GM21825 (cell line): Measurements from ENCODE around the gene GSDMA.
A peak's percentile ranks its signal among the peaks of the same experiment; 100 is the strongest.

Source experiments
- ATAC-seq: cut with Tn5 transposase; IDR thresholded peaks from one replicate; pipeline ENCODE4 v1.9.1; 2021; ENCODE audit warnings: mild to moderate bottlenecking, moderate library complexity; ENCODE audit not compliant: unreplicated experiment

GSDMA gene

DNA sequence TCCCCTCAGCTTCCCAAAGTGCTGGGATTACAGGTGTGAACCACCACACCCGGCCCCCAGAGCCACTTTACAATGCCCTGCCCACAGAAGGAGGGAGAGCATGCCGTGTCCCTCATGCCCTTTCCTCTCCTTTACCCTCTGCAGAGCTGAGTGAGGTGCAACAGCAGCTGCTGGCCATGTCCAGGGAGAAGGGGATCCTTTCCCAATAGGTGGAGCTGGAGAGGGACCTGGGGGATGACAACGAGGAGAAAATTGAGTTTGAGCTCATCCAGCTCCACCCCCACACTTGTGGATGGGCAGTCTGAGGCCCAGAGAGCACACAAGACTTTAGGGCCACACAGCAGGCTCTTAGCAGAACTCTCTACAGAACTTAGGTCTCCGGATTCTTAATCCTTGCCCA, 7.9 kb upstream of the GSDMA start:
- no peak for ATAC-seq

DNA sequence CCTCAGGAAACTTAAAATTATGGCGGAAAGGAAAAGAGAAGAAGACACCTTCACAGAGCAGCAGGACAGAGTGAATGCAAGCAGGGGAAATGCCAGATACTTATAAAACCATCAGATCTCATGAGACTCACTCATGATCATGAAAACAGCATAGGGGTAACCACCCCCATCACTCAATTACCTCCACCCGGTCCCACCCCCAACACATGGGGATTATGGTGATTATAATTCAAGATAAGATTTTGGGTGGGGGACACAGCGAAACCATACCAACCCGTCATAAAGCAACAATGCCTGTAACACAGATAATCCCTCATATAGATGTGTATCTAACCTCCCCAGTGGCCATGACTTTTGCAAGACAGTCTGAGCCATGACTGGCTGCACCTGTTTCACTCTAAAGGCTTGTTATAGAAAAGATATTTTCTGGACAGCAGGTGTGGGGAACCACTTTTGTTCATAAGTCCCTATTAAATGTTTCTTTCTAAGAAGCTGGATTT, 7.0 kb upstream of the GSDMA start:
- ATAC-seq, result no peak

DNA sequence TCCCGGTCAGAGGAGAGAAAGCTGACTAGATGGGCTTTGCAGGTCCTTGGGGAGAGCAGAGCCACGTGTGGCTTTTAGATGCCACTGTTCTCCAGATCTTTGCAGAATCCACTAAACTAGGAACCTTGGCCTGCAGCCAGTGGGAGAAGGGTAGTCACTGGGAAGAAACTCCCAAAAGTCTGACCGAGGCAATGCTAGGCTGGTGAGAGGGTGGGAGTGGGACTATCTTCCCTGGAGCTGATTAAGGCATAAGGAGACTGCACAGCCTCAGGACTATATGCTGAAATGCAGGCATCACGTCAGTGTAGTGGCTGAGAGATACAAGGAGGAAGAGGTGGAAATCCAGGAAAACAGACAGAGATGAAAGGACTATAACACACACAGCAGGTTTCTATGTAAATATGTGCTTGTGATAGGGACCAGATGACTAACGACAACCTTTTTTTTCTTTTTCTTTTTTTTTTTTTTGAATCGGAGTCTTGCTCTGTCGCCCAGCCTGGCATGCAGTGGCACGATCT, 2.2 kb upstream of the GSDMA start:
- ATAC-seq, result no peak

DNA sequence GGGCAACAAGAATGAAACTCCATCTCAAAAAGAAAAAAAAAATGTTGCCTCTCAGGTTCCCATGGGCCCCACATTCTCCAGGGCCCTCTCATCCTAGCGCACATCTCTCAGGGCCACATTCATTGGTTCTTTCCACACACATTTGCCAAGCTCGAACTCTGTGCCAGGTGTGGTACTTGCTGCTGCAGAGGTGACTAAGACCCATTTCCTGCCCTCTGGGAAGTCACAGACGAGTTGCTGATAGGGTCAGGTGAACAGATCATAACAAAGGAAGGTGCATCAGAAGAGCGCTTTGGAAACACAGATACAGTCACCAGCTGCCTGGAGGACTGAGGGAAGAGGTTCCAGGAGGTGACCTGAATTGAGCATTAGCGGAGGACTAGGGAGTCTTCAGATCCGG, 1.0 kb downstream of the GSDMA start:
- no peak for ATAC-seq

DNA sequence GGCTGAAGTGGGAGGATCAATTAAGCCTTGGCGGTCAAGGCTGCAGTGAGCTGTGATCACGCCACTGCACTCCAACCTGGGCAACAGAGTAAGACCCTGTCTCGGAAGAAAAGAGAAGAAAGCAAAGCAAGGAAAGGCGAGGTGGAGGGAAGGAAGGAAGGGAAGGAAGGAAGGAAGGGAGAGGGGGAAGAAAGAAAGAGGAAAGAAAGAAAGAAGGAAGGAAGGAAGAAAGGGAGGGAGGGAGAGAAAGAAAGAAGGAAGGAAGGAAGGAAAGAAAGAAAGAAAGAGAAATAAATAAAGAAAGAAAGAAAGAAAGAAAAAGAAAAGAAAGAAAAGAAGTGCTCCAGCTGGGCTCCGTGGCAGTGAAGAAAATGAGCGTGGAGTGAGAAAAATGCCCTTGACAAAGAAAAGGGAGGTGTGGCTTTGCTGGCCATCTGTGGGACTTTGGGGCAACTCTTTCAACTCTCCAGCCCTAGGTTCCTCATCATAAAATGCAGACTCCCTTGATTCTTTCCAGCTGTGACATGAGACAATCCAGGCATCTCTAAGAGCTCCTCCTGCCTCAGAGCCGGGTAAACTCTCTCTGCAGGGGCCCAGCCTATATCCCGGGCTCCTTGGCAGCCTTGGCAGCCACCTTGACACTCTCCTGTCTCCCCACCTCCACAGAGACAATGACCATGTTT, 2.4 kb downstream of the GSDMA start:
- ATAC-seq, result no peak

DNA sequence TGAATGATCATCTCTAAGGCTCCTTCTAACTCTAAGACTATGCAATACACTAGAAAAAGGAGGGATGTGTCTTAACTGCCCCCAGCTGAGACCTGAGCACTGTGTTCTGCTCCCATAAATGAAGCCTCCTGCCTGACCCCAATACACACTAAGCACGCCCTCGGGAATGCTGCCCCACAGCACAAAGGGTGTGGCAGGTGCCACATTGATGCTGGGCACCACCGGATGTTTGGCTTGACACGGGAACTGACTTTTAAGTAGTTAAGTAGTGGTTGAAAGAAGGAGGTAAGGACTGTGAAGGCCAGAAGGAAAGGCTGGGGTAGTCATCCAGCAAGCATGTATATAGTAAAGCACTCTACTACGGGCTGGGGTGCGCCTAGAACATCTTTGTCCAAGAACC, 4.0 kb downstream of the GSDMA start:
- ATAC-seq, result no peak

DNA sequence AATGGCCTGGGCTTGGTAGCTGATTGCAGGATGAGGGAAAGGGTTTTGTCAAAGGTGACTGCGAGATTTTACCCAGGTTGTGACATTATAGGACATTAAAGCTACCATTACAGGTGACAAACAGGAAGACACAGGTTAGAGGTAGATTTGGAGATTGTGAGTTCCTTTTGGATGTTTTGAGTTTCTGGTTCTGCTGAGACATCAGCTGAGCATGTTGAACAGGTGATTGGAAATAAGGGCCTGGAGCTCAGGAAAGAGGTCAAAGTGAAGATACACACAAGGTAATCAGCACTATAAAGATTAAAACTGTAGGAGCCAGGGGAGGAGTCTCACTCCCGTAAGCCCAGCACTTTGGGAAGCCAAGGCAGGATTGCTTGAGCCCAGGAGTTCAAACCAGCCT, 6.0 kb downstream of the GSDMA start:
- no peak for ATAC-seq

DNA sequence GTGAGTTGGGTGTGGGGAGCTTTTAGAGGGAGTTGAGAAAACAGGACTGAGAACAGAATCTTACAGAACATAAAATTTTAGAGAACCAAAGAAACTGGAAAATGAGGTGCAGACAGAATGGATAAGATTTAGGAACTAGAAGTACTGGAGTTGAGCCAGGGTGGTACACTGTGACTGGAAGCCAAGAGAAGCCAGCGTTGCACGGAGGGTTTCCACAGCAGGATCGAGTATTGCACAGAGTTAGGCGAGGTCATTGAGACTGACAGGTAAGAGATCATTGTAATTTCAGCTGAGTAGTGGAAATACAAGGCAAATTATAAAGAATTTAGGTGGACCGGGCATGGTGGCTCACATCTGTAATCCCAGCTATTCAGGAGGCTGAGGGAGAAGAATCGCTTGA, 6.6 kb downstream of the GSDMA start:
- no peak for ATAC-seq

DNA sequence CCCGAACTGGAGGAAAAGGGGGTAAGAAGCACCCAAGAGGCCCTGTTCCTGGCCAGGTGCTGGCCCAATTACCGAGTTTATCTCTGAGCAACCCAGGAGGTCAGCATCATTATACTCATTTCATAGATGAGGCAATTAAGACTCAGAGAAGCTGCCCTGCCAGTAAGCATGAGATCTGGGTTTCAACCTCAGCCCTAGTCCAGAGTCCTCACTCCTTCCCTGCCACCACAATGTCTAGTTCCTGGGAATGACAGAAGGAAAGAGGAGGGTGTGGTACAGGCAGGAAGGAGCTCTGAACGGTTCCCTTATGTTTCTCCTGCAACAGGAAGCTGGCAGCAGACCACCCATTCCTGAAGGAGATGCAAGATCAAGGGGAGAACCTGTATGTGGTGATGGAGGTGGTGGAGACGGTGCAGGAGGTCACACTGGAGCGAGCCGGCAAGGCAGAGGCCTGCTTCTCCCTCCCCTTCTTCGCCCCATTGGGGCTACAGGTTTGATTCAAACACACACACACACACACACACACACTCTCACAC, 7.4 kb downstream of the GSDMA start:
- no peak for ATAC-seq

DNA sequence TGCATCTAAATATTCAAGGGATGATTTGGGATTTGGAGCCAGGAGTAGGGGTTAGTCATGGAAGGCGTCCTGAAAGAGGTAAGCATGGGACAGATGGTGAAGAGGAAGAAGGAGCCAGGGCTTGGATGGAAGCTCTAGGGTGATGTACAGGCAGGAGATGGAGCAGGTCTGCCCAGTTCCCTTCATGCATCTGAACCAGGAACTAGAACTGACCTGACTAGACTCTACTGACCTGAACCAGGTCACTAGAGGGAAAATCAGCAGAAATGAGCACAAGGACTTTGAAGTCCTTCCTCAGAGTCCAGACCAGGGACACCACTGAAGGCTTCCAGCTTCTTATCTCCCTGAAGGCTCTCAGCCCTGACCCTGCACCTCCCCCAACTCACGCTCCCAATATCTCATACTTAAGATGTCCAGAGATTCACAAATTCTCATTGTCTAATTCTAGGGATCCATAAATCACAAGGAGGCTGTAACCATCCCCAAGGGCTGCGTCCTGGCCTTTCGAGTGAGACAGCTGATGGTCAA, 8.3 kb downstream of the GSDMA start:
- no peak for ATAC-seq

DNA sequence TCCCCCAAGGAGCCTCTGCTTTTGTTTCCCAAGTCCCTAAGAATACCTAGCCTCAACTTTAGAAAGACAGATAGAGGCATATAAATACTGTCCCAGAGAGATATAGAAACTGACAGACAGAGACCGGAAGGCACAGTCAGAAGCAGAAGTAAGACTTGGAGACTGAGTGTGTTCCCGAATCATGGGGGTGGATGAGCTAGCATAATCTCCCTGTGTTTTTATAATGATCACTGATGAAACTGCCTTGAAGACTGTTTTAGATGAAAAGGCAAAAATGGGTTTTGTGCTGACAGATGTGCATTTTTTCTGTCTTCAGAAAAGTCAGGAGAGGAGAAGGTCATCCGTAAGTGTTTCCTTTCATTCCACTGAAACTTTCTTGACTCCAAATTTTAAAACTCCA, 9.5 kb downstream of the GSDMA start:
- ATAC-seq, result no peak

DNA sequence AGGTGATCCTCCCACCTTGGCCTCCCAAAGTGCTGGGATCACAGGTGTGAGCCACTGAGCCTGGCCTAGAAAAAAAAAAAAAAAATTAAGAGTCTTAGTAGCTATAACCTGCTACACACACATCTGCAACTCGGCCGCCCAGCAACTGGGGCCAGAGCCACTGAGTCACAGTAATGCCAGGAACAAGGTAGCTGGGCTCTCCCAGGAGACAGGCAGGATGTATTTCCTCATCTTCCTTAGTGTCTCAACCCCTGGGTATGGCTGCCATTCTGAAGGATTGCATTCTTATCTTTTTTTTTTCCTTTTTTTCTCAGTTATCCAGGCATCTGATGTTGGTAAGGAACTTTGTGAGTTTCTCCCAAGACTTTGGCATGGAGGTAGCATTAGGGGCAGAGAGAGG, 10.7 kb downstream of the GSDMA start:
- ATAC-seq, result no peak

DNA sequence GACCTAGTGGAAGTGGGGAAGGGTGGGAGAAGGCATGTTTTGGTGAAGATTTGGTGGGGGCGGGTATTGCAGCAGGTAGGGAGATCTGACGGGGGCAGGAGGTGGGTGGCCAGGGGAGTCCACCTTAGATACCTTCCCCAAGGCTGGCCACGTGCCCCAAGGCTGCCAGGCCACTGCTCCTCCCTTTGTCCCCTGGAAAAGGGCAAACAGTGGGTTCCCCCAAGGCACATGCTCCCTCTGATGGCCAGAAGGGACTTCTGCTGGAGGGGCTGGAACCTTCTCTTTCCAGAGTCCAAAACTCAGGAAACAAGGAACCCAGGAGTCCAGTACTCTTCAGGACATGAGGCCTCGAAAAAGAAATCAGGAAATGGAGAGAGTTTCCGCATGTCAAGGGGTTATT, 11.6 kb downstream of the GSDMA start:
- ATAC-seq, result no peak

DNA sequence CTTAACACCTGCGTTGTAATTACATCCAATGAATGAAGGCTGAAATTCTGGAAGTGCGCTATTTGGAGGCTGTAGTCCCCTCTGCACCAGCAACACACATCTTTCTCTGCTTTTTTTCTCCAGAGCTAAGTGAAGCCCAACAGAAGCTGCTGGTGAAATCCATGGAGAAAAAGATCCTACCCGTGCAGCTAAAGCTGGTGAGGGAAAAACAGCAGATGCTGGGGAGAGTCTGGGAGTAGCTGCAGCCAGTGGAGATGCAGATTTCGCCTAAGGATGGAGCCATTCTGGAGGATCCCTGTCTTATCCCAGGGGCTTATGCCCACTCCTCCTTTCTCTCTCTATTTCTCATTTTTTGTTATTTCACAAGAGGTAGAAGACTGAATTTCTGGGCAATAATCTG, 13.0 kb downstream of the GSDMA start:
- no peak for ATAC-seq

DNA sequence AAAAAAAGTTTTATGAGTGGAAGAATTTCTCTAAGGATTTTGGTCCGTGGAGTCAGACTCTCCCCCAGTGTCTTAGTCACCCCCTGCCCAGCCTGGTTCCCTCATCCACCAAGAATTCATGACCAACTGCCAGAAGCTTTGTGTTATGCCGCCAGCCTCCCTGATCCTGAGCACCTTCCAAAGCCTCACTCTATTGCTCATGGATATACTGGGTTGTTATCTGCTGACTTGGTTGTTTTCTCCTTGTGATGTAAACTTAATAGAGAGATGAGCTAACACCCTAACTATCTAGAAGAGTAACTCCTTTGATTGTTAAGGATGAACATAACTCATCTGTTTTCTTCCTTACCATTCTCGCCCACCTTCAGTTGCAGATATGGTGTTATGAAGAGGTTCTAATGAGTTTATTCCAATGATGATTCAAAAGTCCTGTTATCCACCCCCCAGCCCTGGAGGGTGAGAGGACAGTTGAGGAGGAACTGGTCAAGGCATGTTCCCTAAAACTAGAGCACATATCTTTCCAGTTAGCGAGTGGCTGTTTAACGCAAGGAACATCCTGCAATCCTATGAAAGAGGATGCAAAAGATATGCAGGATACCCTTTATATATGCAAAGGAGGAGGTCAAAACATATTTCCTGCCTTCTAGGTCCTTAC, 16.3 kb downstream of the GSDMA start:
- ATAC-seq, result no peak

DNA sequence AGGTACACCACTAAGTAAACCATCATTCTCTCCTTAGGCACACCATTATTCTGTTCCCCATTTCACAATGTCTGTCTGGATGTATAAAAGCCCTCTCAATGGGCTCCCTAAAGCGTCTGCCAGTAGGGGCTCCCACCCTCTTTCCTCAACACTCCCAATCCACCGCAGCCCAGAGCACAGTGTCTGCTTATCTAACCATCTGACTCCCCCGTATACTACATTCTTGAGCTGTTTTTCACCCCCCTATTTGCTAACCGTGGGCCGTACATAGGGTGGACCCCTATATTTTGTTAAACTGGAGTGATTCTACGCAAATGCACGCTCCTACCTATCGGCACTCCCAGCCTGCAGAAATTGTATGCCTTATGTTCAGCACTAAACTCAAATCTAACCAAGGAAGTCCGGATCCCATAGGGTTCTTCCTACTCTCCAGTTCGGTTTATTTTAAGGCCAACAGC, 17.1 kb downstream of the GSDMA start:
- ATAC-seq, result peak; percentile 13

DNA sequence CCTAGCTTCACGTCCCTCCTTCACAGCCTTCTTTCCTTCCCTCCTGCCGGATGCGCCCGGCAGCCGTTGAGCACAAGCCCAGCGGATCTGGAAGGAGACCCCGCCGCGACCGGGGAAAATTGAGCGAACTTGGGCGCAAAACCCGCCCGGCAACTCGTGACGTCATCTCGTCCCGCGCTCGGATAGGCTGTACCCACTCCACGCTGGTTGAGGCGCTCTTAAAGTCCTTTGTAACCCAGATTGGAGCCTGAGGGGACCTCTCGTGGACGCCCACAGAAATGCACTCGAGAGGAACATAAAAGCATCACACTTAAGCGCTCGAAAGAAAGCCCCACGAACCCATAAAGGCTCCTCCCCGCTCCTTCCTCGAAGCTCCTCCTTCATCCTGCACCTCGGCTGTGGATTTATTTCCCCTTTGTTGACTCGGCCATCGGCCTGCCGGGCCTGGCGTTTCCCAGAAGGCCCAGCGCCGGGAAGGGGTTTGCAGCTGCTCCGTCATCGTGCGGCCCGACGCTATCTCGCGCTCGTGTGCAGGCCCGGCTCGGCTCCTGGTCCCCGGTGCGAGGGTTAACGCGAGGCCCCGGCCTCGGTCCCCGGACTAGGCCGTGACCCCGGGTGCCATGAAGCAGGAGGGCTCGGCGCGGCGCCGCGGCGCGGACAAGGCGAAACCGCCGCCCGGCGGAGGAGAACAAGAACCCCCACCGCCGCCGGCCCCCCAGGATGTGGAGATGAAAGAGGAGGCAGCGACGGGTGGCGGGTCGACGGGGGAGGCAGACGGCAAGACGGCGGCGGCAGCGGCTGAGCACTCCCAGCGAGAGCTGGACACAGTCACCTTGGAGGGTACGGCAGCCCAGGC, 17.8 kb downstream of the GSDMA start, which contains the start of gene PSMD3:
TSS of gene PSMD3 (plus strand) at position 457 of the 856 bp plus-strand sequence. CDS start at position 621, 164 bp downstream.
- peak; percentile 93 for ATAC-seq

DNA sequence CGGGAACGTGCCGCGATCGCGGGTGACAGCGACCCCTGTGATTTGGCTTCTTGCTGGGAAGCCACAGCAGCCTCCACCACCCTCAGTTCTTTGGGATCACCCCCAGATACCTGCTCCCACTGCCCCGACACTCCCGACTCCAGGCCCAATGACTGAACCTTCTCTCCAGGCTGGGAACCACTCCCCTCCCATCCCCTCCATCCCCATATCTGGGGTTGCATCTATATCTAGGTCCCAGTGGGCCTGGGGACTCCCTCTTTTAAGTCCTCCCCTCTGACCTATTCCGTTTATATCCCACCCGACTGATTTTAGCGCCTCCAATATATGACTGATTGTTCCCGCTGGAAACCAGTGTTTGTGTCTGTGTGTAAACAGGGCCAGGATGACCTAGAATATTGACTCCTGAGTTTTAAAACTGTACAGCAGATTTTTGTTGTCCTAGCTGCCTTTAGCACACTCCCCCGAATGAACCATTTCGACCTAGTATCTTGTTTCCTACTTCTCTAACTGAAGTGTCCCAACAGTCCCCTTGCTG, 18.5 kb downstream of the GSDMA start:
- no peak for ATAC-seq

DNA sequence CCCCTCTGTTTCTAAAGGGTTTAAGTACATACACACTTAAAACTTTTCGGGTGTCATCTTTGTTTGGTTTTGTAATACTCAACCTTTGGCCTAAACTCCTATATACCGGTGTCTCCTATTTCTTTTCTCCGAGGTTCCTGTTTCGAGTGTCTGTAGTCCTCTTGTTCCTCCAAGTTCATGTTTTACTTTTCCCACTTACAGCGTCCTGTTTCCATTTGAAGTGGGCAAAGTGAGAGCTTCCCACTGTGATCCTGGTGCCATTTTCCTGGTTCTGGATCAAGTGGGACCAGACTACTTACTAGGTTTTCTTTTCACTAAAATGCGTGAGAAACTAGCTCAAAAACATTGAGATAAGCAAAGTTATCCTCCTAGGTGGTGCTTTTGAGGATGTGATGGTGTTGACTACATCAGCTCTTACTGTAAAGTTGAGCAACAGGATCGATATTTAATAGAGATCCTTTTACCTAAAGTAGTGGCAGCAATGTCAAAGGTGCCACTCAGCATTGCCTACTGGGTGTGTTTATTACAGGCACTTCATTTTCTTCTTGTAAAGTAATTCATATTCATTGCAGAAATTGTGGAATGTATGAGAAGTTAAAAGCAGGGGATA, 19.1 kb downstream of the GSDMA start:
- ATAC-seq, result no peak

DNA sequence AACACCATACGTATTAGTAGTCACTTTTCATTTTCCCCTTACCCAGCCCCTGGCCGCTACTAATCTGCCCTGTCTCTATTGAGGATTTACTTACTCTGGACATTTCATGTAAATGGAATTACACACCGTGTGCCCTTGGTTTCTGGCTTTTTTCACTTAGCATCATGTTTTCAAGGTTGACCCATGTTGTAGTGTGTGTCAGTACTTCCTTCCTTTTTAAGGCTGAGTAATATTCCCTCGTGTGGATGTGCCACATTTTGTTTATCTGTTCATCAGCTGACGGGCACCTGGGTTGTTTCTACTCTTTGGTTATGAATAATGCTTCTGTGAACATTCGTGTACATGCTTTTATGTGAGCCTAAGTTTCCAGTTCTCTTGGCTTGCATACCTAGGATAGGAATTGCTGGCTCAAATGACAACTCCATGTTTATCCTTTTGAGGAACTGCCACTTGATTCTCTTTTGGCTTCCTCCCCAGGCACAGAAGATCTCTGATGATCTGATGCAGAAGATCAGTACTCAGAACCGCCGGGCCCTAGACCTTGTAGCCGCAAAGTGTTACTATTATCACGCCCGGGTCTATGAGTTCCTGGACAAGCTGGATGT, 25.5 kb downstream of the GSDMA start:
- no peak for ATAC-seq
